NT2/D1 (cell line): ENCODE results near the gene TMPRSS9.
A peak's percentile ranks its signal among the peaks of the same experiment; 100 is the strongest.

Experiments
- DNase-seq: peaks from one replicate; pipeline ENCODE4 v3.0.0-alpha.2; 2011; ENCODE audit warnings: low read depth, low spot score
- H3K27me3 ChIP-seq: 2 replicates; pipeline ENCODE4 v1.6.0; 2011; ENCODE audit warnings: mild to moderate bottlenecking; ENCODE audit not compliant: insufficient read length, insufficient read depth
- H3K36me3 ChIP-seq: 2 replicates; pipeline ENCODE4 v1.6.1; 2011; ENCODE audit warnings: mild to moderate bottlenecking, low read length, mixed read lengths; ENCODE audit not compliant: insufficient read depth, insufficient read length
- H3K4me1 ChIP-seq: 2 replicates; pipeline ENCODE4 v1.5.1; 2011; ENCODE audit not compliant: insufficient read depth, insufficient read length
- H3K4me3 ChIP-seq: 2 replicates; pipeline ENCODE4 v1.5.1; 2011; ENCODE audit warnings: low read depth; ENCODE audit not compliant: insufficient read length
- H3K9ac ChIP-seq: 2 replicates; pipeline ENCODE4 v1.6.0; 2011; ENCODE audit warnings: low read depth; ENCODE audit not compliant: insufficient read length
- H3K9me3 ChIP-seq: 2 replicates; pipeline ENCODE4 v1.5.1; 2011; ENCODE audit warnings: mild to moderate bottlenecking, low read length; ENCODE audit not compliant: insufficient read depth
- SUZ12 ChIP-seq: IDR thresholded peaks from 2 replicates; pipeline ENCODE4 v1.6.1; 2011; ENCODE audit not compliant: insufficient read length, insufficient read depth; ENCODE audit errors: extremely low read depth
- YY1 ChIP-seq: IDR thresholded peaks from 2 replicates; pipeline ENCODE4 v1.6.1; 2011; ENCODE audit not compliant: insufficient read length, insufficient read depth
- ZNF274 ChIP-seq: IDR thresholded peaks from 2 replicates; pipeline ENCODE4 v1.6.1; 2011; ENCODE audit warnings: mild to moderate bottlenecking, low read depth, low read length

The TMPRSS9 gene

GRCh38 chr19:2338751-2339643 is 21.1 kb upstream of the TMPRSS9 start:
- no peak for TF ChIP-seq ZNF274
- TF ChIP-seq YY1 = no peak
- TF ChIP-seq SUZ12 = no peak
- peaks cover 15% of the 10 kb centered on the region; the same call in 1 of the 2 replicates for H3K9me3 ChIP-seq
- no peak overlapping the region for H3K4me3 ChIP-seq
- no peaks in the 10 kb centered on the region for H3K27me3 ChIP-seq
- H3K9ac ChIP-seq = no peak overlapping the region
- peaks cover 70% of the 10 kb centered on the region for H3K36me3 ChIP-seq
- peaks cover 20% of the 10 kb centered on the region for H3K4me1 ChIP-seq
- no peak for DNase-seq

- H3K36me3 ChIP-seq = peaks cover 70% of the 10 kb centered on the region
- TF ChIP-seq ZNF274 (no peak), SUZ12 (no peak), YY1 (no peak)
- H3K4me3 ChIP-seq = no peak overlapping the region
These were observed 20.3 kb upstream of the TMPRSS9 start for GRCh38 chr19:2339644-2340310.

GRCh38 chr19:2340496-2341243 is 19.4 kb upstream of the TMPRSS9 start:
- Histone ChIP-seq H3K9me3 (peaks cover 1% of the 10 kb centered on the region; the same call in 1 of the 2 replicates), H3K4me3 (no peak overlapping the region), H3K36me3 (peaks cover 75% of the 10 kb centered on the region), H3K9ac (no peak overlapping the region), H3K4me1 (peaks cover 22% of the 10 kb centered on the region), H3K27me3 (no peaks in the 10 kb centered on the region)
- no peak for DNase-seq
- TF ChIP-seq ZNF274 = no peak
- no peak for TF ChIP-seq SUZ12

More at GRCh38 chr19:2339644-2340310, 20.3 kb upstream of the TMPRSS9 start:
- no peaks in the 10 kb centered on the region for H3K27me3 ChIP-seq
- no peak overlapping the region for H3K9ac ChIP-seq
- peaks cover 10% of the 10 kb centered on the region; the same call in 1 of the 2 replicates for H3K9me3 ChIP-seq
- H3K4me1 ChIP-seq = peaks cover 21% of the 10 kb centered on the region
- no peak for DNase-seq

GRCh38 chr19:2341244-2341751 is 18.8 kb upstream of the TMPRSS9 start:
- TF ChIP-seq SUZ12 (no peak), YY1 (no peak), ZNF274 (no peak)
- H3K9me3 ChIP-seq = no peaks in the 10 kb centered on the region
- H3K36me3 ChIP-seq = peaks cover 78% of the 10 kb centered on the region
- H3K27me3 ChIP-seq = no peaks in the 10 kb centered on the region
- peaks cover 20% of the 10 kb centered on the region for H3K4me1 ChIP-seq
- no peak overlapping the region for H3K4me3 ChIP-seq
- no peak overlapping the region for H3K9ac ChIP-seq
- no peak for DNase-seq

- no peak for DNase-seq
- peaks cover 14% of the 10 kb centered on the region for H3K4me1 ChIP-seq
- no peak for TF ChIP-seq YY1
- TF ChIP-seq SUZ12 = no peak
- no peak for TF ChIP-seq ZNF274
- H3K9ac ChIP-seq = no peak overlapping the region
- H3K4me3 ChIP-seq = no peak overlapping the region
- H3K36me3 ChIP-seq = peaks cover 81% of the 10 kb centered on the region
- no peaks in the 10 kb centered on the region for H3K27me3 ChIP-seq
- no peaks in the 10 kb centered on the region for H3K9me3 ChIP-seq
These were observed 18.1 kb upstream of the TMPRSS9 start for GRCh38 chr19:2341982-2342381.

GRCh38 chr19:2342656-2343288 is 17.3 kb upstream of the TMPRSS9 start:
- no peak for DNase-seq
- peaks cover 6% of the 10 kb centered on the region for H3K4me1 ChIP-seq
- no peaks in the 10 kb centered on the region for H3K9me3 ChIP-seq
- TF ChIP-seq SUZ12 (no peak), YY1 (no peak), ZNF274 (no peak)
- no peaks in the 10 kb centered on the region for H3K27me3 ChIP-seq
- peak overlapping the region; percentile 8 for H3K9ac ChIP-seq
- H3K4me3 ChIP-seq = no peak overlapping the region
- H3K36me3 ChIP-seq = peaks cover 78% of the 10 kb centered on the region
